GM12878 (cell line): ENCODE results near the gene CCDC12. TPM values are rescaled to one million over a fixed set of nuclear protein-coding genes. Genes with fewer than 3 reads are reported as not detected.

Source experiments
- ATAC-seq: fragments of 200-7000 bp; cut with Tn5 transposase; 3 replicates; pipeline ENCODE4 v1.9.1; 2020; ENCODE audit warnings: mild to moderate bottlenecking, moderate library complexity
- BruUV-seq: library from RNA; stranded (reverse); fragments of 400-500 nt; replicated peaks from 2 replicates; lab custom pipeline; 2021; lab: Mats Ljungman, UMichigan
- CTCF ChIA-PET: fragments of 300-600 bp; sonication (Branson Sonifier 250); formaldehyde crosslinking; extraction: SDS; loops from one replicate; lab custom pipeline; 2021; ENCODE audit warnings: inconsistent platforms; lab: Yijun Ruan, JAX
- POLR2A ChIA-PET: fragments of 350-600 bp; formaldehyde crosslinking; extraction: SDS; loops from one replicate; lab custom pipeline; 2021; ENCODE audit warnings: inconsistent platforms; lab: Charles Lee
- RAD21 ChIA-PET: fragments of 300-600 bp; sonication (Branson Sonifier 250); formaldehyde crosslinking; loops from one replicate; lab custom pipeline; 2023; ENCODE audit warnings: antibody characterized with exemption; ENCODE audit not compliant: unreplicated experiment; lab: Charles Lee
- SMC1A ChIA-PET: fragments of 300-600 bp; sonication (Branson Sonifier 250); formaldehyde crosslinking; loops from one replicate; lab custom pipeline; 2023; ENCODE audit not compliant: unreplicated experiment, uncharacterized antibody; lab: Charles Lee
- DNase-seq: peaks from one replicate; pipeline ENCODE4 v3.0.0-alpha.2; 2011; ENCODE audit warnings: low read depth, low spot score
- FAIRE-seq: peaks from 3 replicates; lab custom pipeline; 2011; peaks lifted over from hg19 to GRCh38; lab: Jason Lieb, UNC
- H2AFZ ChIP-seq: 2 replicates; pipeline ENCODE4 v1.6.0; 2011; ENCODE audit warnings: low read depth, low read length, control low read depth; ENCODE audit not compliant: control insufficient read depth
- H3K27ac ChIP-seq: 2 replicates; pipeline ENCODE4 v1.5.1; 2011; ENCODE audit warnings: control low read depth; ENCODE audit not compliant: control insufficient read depth, insufficient read depth
- H3K27me3 ChIP-seq, 2 experiments: replicated peaks in 1 of 2; 2 replicates each; pipeline versions ENCODE4 v1.6.0 to v1.6.1; 2011; ENCODE audit warnings: low read length in 1 of 2; ENCODE audit not compliant: control insufficient read depth in 2 of 2, insufficient read depth in 2 of 2
- H3K36me3 ChIP-seq, 2 experiments: 2 replicates each; pipeline ENCODE4 v1.5.1; 2011; ENCODE audit warnings: low read length in 1 of 2; ENCODE audit not compliant: control insufficient read depth in 2 of 2, insufficient read depth in 2 of 2
- H3K4me1 ChIP-seq: 2 replicates; pipeline ENCODE4 v1.6.1; 2011; ENCODE audit warnings: mild to moderate bottlenecking, low read length, moderate library complexity, mixed read lengths; ENCODE audit not compliant: control insufficient read depth, insufficient read depth
- H3K4me2 ChIP-seq: 2 replicates; pipeline ENCODE4 v1.6.0; 2011; ENCODE audit warnings: control low read depth; ENCODE audit not compliant: control insufficient read depth, insufficient read depth
- H3K4me3 ChIP-seq: fragments of 200-600 bp; sonication (generic); 2 replicates; pipeline ENCODE4 v1.5.1; 2016
- H3K79me2 ChIP-seq: 2 replicates; pipeline ENCODE4 v1.6.0; 2011; ENCODE audit warnings: low read length; ENCODE audit not compliant: control insufficient read depth, insufficient read depth
- H3K9ac ChIP-seq: 2 replicates; pipeline ENCODE4 v1.8.0; 2011; ENCODE audit warnings: low read length, control low read depth, mixed read lengths; ENCODE audit not compliant: control insufficient read depth, insufficient read depth
- H3K9me3 ChIP-seq: replicated peaks from 3 replicates; pipeline ENCODE4 v1.5.1; 2011; ENCODE audit warnings: mild to moderate bottlenecking, low read length; ENCODE audit not compliant: control insufficient read depth, insufficient read depth
- H4K20me1 ChIP-seq: 2 replicates; pipeline ENCODE4 v1.6.0; 2011; ENCODE audit not compliant: control insufficient read depth, insufficient read depth
- BRCA1 ChIP-seq: IDR thresholded peaks from 2 replicates; pipeline ENCODE4 v1.6.1; 2011; ENCODE audit warnings: low read depth, low read length, improper control_type of control experiment
- IKZF1 ChIP-seq: fragments of 450-650 bp; conservative IDR thresholded peaks from 2 replicates; pipeline ENCODE4 v1.6.1; 2017; ENCODE audit warnings: antibody characterized with exemption, mild to moderate bottlenecking
- LARP7 ChIP-seq: fragments of 450-650 bp; IDR thresholded peaks from 2 replicates; pipeline ENCODE4 v1.6.1; 2017; ENCODE audit warnings: mild to moderate bottlenecking
- SMAD1 ChIP-seq: fragments of 450-650 bp; IDR thresholded peaks from 2 replicates; pipeline ENCODE4 v1.6.1; 2018; ENCODE audit warnings: mild to moderate bottlenecking, low read depth; ENCODE audit not compliant: partially characterized antibody
- STAT1 ChIP-seq: fragments of 450-650 bp; conservative IDR thresholded peaks from 2 replicates; pipeline ENCODE4 v1.6.1; 2014; ENCODE audit warnings: antibody characterized with exemption, mild to moderate bottlenecking
- WGBS: methylation state at CpG from one replicate; pipeline ENCODE4 v1.1.6; 2016; ENCODE audit warnings: low lambda C conversion rate; ENCODE audit not compliant: insufficient replicate concordance, insufficient coverage; ENCODE audit errors: missing lambda C conversion rate; 5-methylcytosine and 5-hydroxymethylcytosine counted together
- in situ Hi-C: fragments of 300-500 bp; cut with MboI; formaldehyde crosslinking; loops from 9 replicates; pipeline ENCODE4 v1.14.3; 2018; ENCODE audit warnings: mixed read lengths
- intact Hi-C: fragments of 100-400 bp; cut with micrococcal nuclease; formaldehyde crosslinking; loops from one replicate; pipeline ENCODE4 v1.14.2; 2022; ENCODE audit not compliant: unreplicated experiment
- polyA plus RNA-seq, 11 experiments: library from polyadenylated mRNA; depleted of rRNA in 4 of 11; unstranded in 6 of 11; stranded (reverse) in 5 of 11; fragments of >200 nt; fragmentation: Nextera tagmentation in 4 of 11; fragmentation: Illumina TruSeq in 1 of 11; extraction: Ambion mirVana in 4 of 11; extraction: Trizol in 1 of 11; gene quantifications; 1 replicate in 1 of 11; 2 replicates in 10 of 11; pipeline versions ENCODE4 v1.2.1 to v1.2.3, GENCODE V29; 2011 to 2016; ENCODE audit warnings: inconsistent platforms in 2 of 11, missing spikeins in 2 of 11, low read depth in 1 of 11
- total RNA-seq, 4 experiments: library from RNA; depleted of rRNA in 3 of 4; stranded (reverse); fragments of >200 nt in 3 of 4; fragmentation: Illumina TruSeq in 1 of 4; extraction: Trizol in 1 of 4; gene quantifications; 2 replicates each; pipeline versions ENCODE4 v1.2.1 to v1.2.3, GENCODE V29; 2013 to 2021

CCDC12 gene
- total and polyA plus RNA-seq, 10 of the 15 experiments (the other 5 are each of a cell fraction or from before 2014, with no cell fraction given), result 9.2 to 91.4 (median 61.3) TPM

DNA sequence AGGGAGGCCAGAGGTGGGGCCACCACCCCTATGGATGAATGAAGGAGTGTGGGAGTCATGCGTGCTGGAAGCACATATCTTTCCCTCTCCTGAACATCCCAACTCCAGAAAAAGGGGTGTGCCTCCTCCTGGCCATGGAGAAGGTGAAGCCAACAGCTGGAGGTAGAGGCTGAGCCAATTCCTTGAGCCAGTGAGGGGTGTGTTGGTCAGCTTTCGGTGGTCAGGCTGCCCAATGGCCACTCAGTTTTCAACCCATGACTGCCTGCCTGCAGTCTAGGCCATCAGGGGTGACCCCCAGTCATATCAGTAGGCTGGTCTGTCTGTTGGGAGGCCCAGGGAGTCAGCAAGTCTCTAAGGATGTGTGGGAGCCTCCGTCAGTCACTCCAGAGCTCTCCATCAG lies 85.4 kb downstream of the CCDC12 start:
- RAD21 ChIA-PET, result no interaction called here
- 32% methylated on average over 3 of the region's 3 CpGs for WGBS
- SMC1A ChIA-PET, result interaction anchor here (1.0 kb wide), 1 partner anchor 18 kb away, joined by 3 read pairs; no protein-coding TSS in a partner anchor

GRCh38 chr3:46890132-46890531 lies 86.4 kb downstream of the CCDC12 start:
- no peak overlapping the region for H3K9ac ChIP-seq
- ATAC-seq (no peak), DNase-seq (no peak), FAIRE-seq (no peak)
- no TSS peak for BruUV-seq
- in situ Hi-C loops, result no loop called here
- RAD21 ChIA-PET, result interaction anchor here (1.3 kb wide), 1 partner anchor 23 kb away, joined by 4 read pairs; no protein-coding TSS in a partner anchor
- intact Hi-C loops, result no loop called here
- no peak overlapping the region for H3K27ac ChIP-seq
- POLR2A ChIA-PET, result no interaction called here
- H3K4me1 ChIP-seq, result no peaks in the 10 kb centered on the region; the same call in 1 of the 2 replicates
- H3K27me3 ChIP-seq, result peaks cover 2 to 3% of the 10 kb centered on the region in 2 experiments; a peak in 3 of 4 replicates
- H3K79me2 ChIP-seq, result no peaks in the 10 kb centered on the region
- H3K36me3 ChIP-seq, result no peaks in the 10 kb centered on the region
- H3K4me3 ChIP-seq, result no peak overlapping the region
- CTCF ChIA-PET, result interaction anchor here (1.2 to 2.6 kb wide), 2 partner anchors 22 to 24 kb away, joined by 3 to 8 read pairs; no protein-coding TSS in a partner anchor
- SMC1A ChIA-PET, result interaction anchor here (1.0 kb wide), 1 partner anchor 19 kb away, joined by 3 read pairs; no protein-coding TSS in a partner anchor
- peaks cover 3% of the 10 kb centered on the region; the same call in 1 of the 2 replicates for H4K20me1 ChIP-seq
- H2AFZ ChIP-seq, result no peak overlapping the region
- 35% methylated on average over 1 of the region's 1 CpG for WGBS
- H3K9me3 ChIP-seq, result no peaks in the 10 kb centered on the region
- H3K4me2 ChIP-seq, result no peak overlapping the region
- no peak for TF ChIP-seq LARP7

More for the DNA sequence above, 85.4 kb downstream of the CCDC12 start:
- Histone ChIP-seq H3K4me3 (no peak overlapping the region), H2AFZ (no peak overlapping the region), H3K4me1 (no peaks in the 10 kb centered on the region; the same call in 1 of the 2 replicates), H3K27ac (no peak overlapping the region), H3K9me3 (no peaks in the 10 kb centered on the region), H3K36me3 (no peaks in the 10 kb centered on the region), H3K9ac (no peak overlapping the region), H3K27me3 (peaks cover 2 to 3% of the 10 kb centered on the region in 2 experiments; a peak in 3 of 4 replicates), H3K79me2 (no peaks in the 10 kb centered on the region), H4K20me1 (peaks cover 3% of the 10 kb centered on the region; the same call in 1 of the 2 replicates), H3K4me2 (no peak overlapping the region)
- intact Hi-C loops (no loop called here), in situ Hi-C loops (no loop called here)
- TF ChIP-seq STAT1 (no peak), BRCA1 (no peak), IKZF1 (no peak), SMAD1 (no peak)
- ChIA-PET CTCF (interaction anchor here (1.3 to 2.6 kb wide), 2 partner anchors 18 to 25 kb away, joined by 5 to 8 read pairs; no protein-coding TSS in a partner anchor), POLR2A (no interaction called here)
- FAIRE-seq (no peak), ATAC-seq (no peak), DNase-seq (no peak)
- BruUV-seq, result no TSS peak
